HG02870 (cell line): ENCODE data around the gene AATK.

Experiments
- ATAC-seq: cut with Tn5 transposase; IDR thresholded peaks from one replicate; pipeline ENCODE4 v1.9.1; 2021; ENCODE audit warnings: mild to moderate bottlenecking, moderate library complexity; ENCODE audit not compliant: unreplicated experiment

AATK gene

GRCh38 chr17:81129711-81130367 lies 36.2 kb downstream of the AATK start:
- no peak for ATAC-seq

GRCh38 chr17:81129289-81129688 lies 36.7 kb downstream of the AATK start:
- ATAC-seq, result no peak

DNA sequence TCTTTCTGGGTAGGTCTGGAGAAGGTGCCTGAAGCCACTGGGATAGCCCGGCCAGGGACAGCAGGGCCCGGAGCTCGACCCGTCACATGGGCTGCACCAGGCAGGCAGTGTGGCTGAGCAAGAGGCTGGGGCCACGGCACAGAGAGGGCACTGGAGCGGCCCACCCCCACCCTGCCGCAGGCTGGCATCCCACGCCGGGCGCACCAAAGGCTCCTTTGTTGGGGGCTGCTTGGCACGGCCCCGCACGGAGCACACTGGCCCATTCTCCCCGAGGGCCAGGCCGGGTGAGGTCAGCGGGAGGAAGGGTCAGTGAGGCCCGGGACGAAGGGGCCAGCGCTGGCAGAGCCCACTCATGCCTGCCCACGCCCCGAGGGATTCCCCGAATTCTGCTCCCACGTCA lies 37.2 kb downstream of the AATK start:
- no peak for ATAC-seq

- ATAC-seq, result no peak
Measured at GRCh38 chr17:81128338-81128737, 37.7 kb downstream of the AATK start.

DNA sequence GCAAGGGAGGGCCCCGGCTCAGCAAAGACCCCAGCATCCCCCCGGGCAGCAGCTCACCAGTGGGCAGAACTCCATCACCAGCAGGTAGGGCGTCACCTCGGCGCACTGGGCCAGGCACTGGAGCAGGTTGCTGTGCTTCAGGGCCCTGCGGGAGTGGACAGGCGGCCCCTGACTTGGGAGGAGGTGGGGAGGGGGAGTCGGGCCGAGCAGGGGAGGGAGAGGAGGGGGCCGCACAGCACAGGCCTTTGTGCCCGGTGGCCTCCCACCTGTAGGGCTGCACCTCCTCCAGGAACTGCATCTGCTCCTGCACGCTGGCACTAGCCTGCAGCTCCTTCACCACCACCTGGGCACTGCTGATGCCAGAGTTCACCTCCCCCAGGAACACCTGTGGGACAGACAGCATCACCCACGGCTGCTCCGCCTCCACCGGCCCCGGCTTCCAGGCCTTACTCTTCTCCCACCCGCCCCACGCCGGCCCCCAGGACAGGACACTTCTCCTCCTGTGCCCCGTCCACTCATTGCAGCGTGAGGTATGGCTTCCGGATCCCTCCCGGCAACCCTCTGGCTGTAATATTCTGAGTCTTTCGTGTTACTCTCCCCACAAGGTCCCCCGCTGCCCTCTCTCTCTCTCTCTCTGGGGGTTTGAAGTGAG lies 38.4 kb downstream of the AATK start:
- no peak for ATAC-seq

DNA sequence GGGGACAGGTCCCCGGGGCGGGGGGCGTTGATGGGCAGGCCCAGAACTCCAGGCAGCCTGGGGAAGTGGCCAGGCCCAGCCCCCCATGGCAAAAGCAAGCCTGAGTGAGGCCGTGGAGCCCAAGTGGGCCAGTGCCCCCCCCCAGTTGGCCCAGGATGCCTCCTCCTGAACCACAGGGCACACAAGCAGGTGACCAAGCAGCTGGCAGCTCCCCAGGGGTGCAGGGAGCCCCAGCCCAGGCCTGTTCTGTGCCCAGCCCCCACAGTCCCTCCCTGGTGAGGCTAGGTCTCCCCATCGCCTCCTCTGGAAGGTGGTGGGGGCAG lies 38.9 kb downstream of the AATK start:
- ATAC-seq, result no peak

GRCh38 chr17:81126281-81127132 lies 39.5 kb downstream of the AATK start:
- ATAC-seq, result no peak

- ATAC-seq, result no peak
Measured at GRCh38 chr17:81125573-81126081, 40.4 kb downstream of the AATK start.

DNA sequence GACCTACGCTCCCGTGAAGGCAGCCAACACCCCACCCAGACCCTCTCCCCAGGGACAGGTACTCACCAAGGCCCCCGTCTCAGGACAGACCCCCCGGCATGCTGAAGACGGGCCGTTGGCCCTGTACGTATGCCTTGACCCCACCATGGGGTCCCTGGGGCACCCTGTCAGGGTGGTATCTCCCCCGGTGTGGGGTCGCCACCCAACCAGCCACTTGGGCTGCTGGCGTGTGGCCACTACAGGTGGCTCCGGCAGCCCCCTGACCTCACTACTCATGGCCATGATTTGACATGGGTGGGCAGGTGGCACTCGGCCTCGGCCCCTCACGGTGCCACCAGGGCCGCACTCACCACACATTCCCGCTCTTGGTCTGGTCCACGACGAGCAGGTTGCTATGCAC lies 41.6 kb downstream of the AATK start:
- no peak for ATAC-seq

DNA sequence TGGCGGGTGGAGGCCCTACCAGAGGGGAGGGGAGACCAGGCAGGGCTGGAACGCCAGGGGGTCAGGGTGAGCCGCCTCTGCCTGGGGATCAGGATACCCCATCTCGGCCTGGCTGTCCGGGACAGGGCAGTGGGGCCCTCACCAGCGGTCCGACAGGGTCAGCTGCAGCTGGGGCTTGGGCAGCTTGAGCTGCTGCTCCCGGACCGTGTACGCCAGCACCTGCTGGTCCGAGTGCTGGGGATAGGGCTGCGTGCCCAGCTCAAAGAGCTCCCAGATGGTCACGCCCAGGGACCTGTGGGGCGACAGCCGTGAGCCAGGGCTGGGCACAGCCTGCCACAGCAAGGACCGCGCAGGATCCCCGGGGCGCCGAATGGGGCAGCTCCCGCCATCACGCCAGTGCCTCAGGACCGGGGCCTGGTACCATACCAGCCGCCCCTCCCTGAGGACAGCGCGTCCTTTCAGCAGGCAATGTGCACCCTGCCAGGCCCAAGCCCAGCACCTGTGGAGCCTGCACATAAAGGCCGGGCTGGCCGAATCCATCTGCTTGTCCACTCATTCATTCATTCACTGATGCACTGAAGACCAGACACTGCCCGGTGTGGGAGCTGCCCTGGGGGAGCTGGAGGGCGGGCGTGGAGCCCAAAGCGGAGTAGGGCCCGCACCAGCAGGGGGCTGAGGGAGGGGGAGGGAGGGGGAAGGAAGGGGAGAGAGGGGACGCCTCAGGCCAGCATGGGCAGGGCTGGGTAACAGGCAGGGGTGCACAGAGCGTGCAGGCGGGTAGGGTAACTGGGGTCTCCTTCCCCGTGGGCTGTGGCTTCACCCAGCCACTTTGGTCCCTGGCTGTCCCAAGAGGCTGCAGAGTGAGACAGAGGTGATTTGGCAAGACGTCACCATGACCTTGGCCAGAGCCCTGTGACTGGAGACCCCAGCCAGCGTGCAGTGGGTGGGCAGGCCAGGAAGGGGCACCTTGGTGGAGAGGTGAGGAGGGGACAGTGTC lies 42.7 kb downstream of the AATK start:
- ATAC-seq, result no peak

DNA sequence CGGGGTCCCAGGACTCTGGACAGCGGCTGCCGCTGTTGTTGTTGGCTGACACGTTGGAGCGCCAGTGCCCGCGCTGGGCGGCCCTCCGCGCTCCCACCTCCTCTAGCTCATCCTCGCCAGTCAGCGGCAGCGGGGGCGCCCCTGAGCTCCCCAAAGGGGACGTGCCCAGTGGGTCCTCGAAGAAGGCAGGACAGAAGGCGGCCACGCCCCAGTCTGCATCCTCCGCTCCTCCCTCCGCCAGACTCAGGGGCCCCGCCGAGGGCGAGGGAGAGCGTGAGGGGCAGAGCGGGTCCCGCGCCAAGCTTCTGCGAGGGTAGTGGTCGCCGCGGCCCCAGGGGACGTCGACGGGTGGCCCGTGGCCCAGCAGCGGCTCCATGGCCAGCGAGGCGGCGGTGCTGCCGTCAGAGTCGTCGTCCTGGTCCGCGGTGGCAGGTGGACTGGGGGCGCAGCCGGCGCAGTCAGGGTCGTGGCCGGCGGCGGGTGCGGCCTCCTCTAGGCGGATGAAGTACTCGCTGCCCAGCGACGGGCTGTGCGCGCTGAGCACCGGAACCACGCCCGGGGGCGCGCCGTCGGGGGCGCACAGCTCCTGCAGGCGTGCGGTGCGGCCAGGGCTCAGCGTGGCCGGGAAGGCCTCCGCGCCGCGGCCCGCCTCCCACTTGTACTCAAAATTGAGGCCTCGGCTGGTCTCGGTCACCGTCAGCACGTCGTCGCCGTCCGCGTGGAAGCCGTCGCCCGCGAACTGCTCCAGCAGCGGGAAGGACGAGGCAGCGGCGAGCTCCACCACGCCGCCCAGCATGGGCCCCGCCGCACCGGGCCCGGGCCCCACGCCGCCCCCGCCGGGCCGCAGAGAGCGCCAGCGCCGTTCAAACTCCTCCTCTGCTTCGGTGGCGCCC lies 43.9 kb downstream of the AATK start:
- no peak for ATAC-seq

DNA sequence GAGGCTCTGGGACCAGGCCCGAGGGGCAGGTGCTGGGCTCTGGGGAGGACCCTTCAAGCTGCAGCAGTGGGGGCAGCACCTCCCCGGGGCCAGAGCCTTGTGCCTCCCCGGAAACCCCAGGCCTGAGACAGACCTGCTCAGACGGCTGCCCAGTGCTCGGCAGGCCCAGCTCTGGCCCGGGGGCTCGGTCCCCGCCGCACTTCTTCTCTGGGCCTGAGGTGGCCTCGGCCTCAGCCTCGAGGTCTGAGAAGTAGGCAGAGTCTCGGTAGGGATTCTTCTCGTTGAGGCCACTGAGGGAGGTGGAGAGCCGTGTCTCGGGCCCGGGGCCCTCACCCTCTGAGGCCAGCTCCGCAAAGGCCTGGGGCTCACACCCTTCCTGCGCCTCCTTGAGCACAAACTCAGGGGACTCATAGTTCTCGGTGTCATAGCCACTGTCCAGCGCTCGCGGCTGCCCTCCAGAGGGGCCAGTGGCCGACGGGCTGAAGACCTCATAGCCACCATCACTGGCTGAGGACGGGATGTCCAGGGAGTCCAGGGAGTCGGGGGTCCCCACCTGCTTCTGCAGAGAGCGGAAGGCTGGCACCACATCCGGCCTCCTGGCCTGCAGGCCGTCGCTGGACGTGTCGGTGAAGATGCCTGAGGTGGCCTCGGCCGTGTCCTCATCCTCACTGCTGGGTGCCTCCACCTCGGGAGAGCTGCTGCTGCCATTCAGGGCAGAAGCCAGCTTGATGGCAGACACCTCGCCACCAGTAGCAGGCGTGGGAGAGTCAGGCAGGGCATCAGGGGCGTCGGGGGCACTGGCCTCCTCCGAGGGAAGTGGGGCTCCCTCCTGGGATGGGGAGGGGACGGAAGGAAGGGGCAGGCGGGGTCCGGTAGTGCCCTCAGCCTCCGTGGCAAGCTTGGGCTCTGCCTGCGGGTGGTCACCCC lies 45.1 kb downstream of the AATK start:
- ATAC-seq, result no peak

GRCh38 chr17:81120149-81120484 lies 45.9 kb downstream of the AATK start:
- no peak for ATAC-seq

DNA sequence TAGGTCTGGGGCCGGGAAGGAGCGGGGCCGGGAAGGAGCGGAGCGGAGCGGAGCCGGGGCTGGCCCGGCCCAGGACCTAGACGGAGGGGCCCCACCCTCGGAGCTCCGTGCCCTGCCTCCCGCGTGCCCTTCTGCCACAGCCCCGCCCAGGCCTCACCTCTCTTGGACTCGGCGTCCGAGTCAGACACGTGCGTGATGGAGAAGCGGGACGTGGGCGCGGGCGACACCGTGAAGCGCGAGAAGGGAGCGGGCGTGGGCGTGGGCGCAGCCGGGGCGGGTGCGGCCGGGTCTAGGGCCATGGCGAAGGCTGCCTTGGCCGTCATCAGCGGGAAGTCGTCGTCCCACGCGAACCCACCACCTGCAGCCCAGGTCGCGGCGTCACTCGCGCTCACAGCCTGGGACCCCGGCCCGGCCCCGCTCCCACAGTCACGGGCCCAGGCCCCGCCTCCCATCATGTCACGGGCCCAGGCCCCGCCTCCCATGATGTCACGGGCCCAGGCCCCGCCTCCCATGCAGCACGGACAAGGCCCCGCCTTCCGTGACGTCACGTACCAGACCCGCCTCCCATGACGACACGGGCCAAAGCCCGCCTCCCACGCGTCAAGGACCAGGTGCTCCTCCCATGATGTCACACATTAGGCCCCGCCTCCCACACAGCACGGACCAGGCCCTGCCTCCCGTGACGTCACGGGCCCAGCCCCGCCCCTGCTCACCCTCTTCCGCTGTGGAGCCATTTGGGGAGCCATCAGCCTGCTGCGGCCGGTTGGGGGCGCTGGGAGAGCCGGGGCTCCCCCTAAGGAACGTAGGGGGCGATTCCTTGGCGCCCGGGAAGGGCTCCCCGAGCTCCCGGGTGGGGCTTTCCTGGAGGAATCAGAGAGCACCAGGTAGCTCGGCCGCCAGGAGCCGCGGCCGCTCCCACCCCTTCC lies 46.5 kb downstream of the AATK start:
- ATAC-seq, result no peak

DNA sequence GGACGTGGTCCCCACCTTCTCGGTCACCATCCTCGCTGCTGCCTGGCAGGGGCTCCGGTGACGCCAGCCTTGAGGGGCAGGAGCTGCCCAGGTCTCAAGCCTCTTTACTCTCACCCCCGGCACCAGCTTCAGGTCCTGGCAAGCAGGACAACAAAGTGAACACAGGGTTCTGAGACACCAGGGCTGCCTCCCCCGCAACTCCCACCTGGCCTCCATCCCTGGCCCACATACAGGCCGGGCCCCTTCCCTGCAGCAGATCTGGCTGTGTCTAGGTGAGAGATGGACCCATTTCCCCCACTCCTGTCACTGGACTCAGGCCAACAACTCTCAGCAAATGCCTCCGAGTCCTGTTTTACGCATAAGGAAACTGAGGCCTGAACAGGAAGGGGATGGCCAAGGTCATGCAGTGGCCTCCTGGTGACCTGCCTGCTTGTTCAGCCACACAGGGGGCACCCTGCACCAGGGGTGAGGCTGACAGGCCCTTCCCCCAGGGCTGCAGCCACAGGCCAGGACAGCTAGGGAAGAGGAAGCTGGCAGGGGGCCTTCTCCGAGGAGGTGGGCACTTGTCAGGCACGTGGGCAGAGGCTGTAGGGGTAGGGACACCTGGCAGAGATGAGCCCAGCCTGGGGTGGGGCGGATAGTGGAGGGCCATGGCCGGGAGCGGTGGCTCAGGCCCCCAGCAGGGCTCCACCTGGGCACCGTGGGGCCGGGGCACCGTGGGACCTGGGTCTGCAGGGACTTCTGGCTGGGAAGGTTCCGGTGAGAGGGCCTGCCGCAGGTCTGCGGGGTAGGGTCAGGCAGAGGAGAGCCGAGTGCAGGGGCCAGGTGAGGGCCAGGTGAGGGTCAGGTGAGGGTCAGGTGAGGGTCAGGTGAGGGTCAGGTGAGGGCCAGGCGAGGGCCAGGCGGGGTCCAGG lies 47.5 kb downstream of the AATK start:
- ATAC-seq, result no peak

DNA sequence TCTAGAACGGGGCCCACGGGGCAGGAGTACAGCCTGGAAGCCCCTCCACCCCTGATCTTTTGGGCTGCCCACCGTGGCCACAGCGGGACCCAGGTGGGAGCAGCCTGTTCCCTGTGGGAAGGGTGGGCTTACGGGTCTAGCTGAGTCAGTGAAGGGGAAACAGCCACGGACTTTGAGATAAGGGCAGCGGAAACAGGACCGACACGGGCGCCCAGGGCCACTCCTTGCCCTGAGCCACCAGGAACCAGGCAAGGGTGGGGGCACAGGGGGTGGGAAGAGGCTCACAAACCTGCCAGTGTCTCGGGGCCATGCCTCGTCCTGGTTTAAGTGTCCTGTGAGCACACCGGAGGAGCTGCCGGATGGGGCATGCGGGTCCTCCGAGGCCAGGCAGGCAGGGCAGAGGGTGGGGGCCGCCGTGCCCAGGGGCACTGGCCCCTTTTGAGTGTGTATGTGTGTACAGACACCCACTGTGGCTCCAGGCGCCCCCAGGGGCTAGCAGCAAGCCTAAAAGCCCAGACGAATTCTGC lies 48.3 kb downstream of the AATK start:
- ATAC-seq, result no peak
